Heart left ventricle (tissue), 13 donors: ENCODE measurements around the gene ZCRB1.

Experiments
- CTCF ChIP-seq, 12 donors: fragments of 200-600 bp; sonication (generic) in 4 of 12; IDR thresholded peaks; one replicate each; pipeline versions ENCODE4 v1.5.0 to v1.8.0; 2018 to 2022; ENCODE audit warnings: antibody characterized with exemption in 12 of 12, mild to moderate bottlenecking in 5 of 12
- POLR2A ChIP-seq, 2 donors: fragments of 450-650 bp; IDR thresholded peaks; one replicate each; pipeline ENCODE4 v1.6.1; 2017; ENCODE audit warnings: antibody characterized with exemption in 2 of 2, mild to moderate bottlenecking in 2 of 2, moderate library complexity in 2 of 2
- donor health status: ischemic (EF 13 %, LVEDD 7.1; RV severe dilation, severe dysfunction).
- donor health status: DM: no; HTN: yes; CAD: no.
- donor health status: DM: no; HTN: no; CAD: no.
- donor health status: ischemic (EF 25% LVEDD 6.9; RV normal size, moderate dysfunction).
- donor health status: ischemic (EF 25% LVEDD 5.7; RV mildly dilated, moderate dysfunction).
- donor health status: ischemic (EF 35%, LVEDD 5.7; RV mildly dilated, moderate dysfunction).
- donor health status: nonischemic (EF 11% LVEDD 7.7; RV severe dilation, severe dysfunction).
- donor health status: DM: yes; HTN: yes; CAD: no.
- donor health status: PGD.
- donor health status: ischemic (EF 29% LVEDD 5.4; RV normal size, mild dysfunction).
- donor health status: nonischemic (EF 23%, LVEDD 6.1; RV moderate dilation, normal function).

GRCh38 chr12:42364692-42365091 is 38.8 kb upstream of the ZCRB1 start:
- TF ChIP-seq POLR2A (IDR thresholded peaks at IDR 0.05) (no peak), CTCF (IDR thresholded peaks at IDR 0.05) (no peak)
